Lower leg skin (tissue), 3 donors: Measurements from ENCODE around the gene CLCNKB.

Source experiments
- POLR2A ChIP-seq, 2 donors: fragments of 450-650 bp; IDR thresholded peaks; one replicate each; pipeline ENCODE4 v1.6.1; 2016 to 2017; ENCODE audit warnings: antibody characterized with exemption in 2 of 2, mild to moderate bottlenecking in 1 of 2, moderate library complexity in 1 of 2
- TF ChIP-seq, protein P1 (sequence below), 3 donors: fragments of 450-650 bp; IDR thresholded peaks; one replicate each; pipeline ENCODE4 v1.5.1; 2016; ENCODE audit warnings: antibody characterized with exemption in 3 of 3, mild to moderate bottlenecking in 3 of 3, moderate library complexity in 2 of 3

DNA sequence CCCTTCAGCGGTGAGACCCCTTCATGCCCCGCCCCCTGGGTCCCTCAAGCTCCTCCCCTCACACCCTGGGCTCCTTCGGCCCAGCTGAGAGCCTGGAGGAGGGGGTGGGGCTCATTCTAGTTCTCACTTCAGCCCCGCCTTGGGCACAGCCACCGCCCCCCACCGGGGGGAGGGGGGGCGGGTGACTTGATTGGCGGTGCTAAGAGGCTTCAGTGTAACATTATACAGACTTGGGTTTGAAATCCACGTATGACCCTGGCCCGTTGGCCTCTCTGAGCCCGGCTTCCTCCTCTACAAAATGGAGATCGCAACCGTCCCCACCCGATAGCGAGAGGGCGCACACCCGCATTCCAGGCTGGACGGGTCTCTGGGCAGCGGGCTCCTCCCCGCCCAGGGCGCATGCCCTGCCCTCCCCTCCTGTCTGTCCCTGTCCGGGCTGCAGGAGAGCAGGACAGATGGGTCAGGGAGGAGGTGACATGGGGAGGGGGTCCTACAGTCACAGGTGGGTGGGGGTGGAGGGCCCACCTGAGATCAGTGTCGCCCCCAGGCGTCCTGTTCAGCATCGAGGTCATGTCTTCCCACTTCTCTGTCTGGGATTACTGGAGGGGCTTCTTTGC is 5.1 kb downstream of the CLCNKB start:
- TF ChIP-seq POLR2A (IDR thresholded peaks at IDR 0.05): no peak
- TF ChIP-seq, protein P1, sequence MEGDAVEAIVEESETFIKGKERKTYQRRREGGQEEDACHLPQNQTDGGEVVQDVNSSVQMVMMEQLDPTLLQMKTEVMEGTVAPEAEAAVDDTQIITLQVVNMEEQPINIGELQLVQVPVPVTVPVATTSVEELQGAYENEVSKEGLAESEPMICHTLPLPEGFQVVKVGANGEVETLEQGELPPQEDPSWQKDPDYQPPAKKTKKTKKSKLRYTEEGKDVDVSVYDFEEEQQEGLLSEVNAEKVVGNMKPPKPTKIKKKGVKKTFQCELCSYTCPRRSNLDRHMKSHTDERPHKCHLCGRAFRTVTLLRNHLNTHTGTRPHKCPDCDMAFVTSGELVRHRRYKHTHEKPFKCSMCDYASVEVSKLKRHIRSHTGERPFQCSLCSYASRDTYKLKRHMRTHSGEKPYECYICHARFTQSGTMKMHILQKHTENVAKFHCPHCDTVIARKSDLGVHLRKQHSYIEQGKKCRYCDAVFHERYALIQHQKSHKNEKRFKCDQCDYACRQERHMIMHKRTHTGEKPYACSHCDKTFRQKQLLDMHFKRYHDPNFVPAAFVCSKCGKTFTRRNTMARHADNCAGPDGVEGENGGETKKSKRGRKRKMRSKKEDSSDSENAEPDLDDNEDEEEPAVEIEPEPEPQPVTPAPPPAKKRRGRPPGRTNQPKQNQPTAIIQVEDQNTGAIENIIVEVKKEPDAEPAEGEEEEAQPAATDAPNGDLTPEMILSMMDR (IDR thresholded peaks at IDR 0.05): no peak
